Muscle layer of duodenum (tissue), 2 donors: ENCODE data around the gene HERC2.
"Not testable (repeated sequence)": the region's sequence is repeated elsewhere in the genome, so short reads cannot be mapped to it uniquely, and the experiment has no call there.

Experiments
- H3K27ac ChIP-seq: one replicate; pipeline ENCODE4 v1.7.0; 2013; ENCODE audit warnings: mild to moderate bottlenecking, low read length
- H3K27me3 ChIP-seq: one replicate; pipeline ENCODE4 v1.7.0; 2013; ENCODE audit warnings: low read depth, mild to moderate bottlenecking, control low read depth, low read length
- H3K36me3 ChIP-seq, 2 donors: one replicate each; pipeline ENCODE4 v1.7.0; 2013; ENCODE audit warnings: low read length in 2 of 2, control low read depth in 1 of 2, mild to moderate bottlenecking in 1 of 2; ENCODE audit not compliant: insufficient read depth in 2 of 2, control insufficient read depth in 1 of 2
- H3K4me1 ChIP-seq, 2 donors: one replicate each; pipeline ENCODE4 v1.7.0; 2013; ENCODE audit warnings: low read length in 2 of 2, mild to moderate bottlenecking in 2 of 2, control low read depth in 1 of 2, moderate library complexity in 1 of 2; ENCODE audit not compliant: insufficient read depth in 2 of 2, control insufficient read depth in 1 of 2
- H3K4me3 ChIP-seq, 2 donors: one replicate each; pipeline ENCODE4 v1.7.0; 2013; ENCODE audit warnings: low read length in 2 of 2, low read depth in 1 of 2, mild to moderate bottlenecking in 1 of 2
- H3K9me3 ChIP-seq, 2 donors: one replicate each; pipeline ENCODE4 v1.7.0; 2013; ENCODE audit warnings: low read length in 2 of 2, control low read depth in 1 of 2, mild to moderate bottlenecking in 1 of 2; ENCODE audit not compliant: control insufficient read depth in 1 of 2
- donor health status: healthy.

HERC2 gene

DNA sequence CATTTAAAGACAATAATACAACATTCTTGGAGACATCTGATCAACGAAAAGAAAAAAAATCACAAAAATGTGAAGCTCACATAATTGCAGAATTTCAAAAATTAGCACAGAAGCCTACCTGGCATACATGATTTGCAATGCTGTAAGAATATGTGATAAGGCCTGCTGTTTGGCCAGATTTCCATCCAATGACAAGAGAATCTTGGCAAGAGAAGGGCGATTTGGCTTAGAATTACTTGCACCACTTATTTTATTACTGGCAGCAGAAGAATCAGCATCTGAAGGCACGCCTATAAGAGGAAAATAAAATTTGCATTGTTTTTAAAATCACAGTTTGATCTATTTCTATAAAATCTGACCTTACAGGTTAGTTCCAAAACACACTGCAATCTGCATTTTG is 152.6 kb downstream of the HERC2 start:
- Histone ChIP-seq H3K4me1 (no peaks in the 10 kb centered on the region), H3K36me3 (peaks cover 35 to 52% of the 10 kb centered on the region in 2 donors), H3K27me3 (no peaks in the 10 kb centered on the region), H3K27ac (no peak overlapping the region), H3K9me3 (no peaks in the 10 kb centered on the region), H3K4me3 (no peak overlapping the region)

DNA sequence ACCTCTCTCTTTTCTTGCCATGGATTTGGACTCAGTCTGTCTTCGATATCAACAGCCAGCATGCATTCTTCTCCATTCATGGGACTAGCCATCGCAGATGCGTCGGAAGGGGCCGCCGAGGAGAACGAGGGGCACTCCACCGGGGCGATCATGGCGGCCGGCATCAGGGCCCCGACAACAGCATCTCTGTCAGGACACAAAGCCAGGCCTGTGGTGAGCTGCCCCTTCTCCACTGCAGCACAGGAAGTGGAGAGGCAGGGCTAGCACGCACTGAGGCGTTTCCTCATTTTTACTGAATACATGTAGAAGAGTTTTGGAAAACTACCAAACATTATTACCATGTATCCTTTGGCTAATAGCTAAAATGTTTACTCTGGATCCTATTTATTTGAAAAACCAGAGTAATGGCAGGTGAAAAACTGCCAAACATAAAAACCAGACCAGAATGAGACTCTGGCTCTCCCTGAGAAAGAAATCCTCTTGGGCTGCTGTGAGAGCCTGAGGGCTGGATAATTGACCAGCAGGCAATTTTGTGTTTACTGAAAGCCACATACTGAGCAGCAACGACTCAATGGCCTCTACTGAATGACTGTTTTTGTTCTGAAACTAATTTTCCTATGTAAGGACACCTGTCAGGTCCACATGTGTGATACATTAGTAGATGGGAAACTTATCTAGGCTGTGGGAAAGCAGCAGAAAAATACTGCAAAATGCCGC is 153.4 kb downstream of the HERC2 start:
- not testable (repeated sequence) for H3K27me3 ChIP-seq, H3K27ac ChIP-seq, H3K4me3 ChIP-seq, H3K9me3 ChIP-seq, H3K4me1 ChIP-seq
- H3K36me3 ChIP-seq: peaks cover 40 to 53% of the 10 kb centered on the region in 2 donors

DNA sequence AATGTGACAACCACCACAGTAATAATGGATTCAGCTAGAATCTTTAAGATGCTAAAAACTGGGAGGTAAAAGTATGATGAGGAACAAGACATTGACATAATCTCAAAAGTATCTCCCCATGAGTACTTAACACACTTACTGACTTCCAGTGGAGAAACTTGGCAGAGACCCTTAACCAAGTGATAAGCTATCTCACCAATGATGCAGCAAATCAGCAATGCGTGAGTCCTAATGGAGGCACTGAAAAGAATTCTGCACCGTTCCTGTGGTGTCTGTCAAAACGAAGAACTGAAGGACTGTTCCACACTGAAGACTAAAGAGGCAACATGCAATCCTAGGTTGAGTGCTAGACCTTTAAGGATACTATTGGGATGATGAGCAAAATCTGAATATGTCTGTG is 154.9 kb downstream of the HERC2 start:
- Histone ChIP-seq H3K27me3 (no peaks in the 10 kb centered on the region), H3K4me1 (no peaks in the 10 kb centered on the region), H3K4me3 (no peak overlapping the region), H3K27ac (no peak overlapping the region), H3K9me3 (no peaks in the 10 kb centered on the region), H3K36me3 (peaks cover 40 to 62% of the 10 kb centered on the region in 2 donors)

DNA sequence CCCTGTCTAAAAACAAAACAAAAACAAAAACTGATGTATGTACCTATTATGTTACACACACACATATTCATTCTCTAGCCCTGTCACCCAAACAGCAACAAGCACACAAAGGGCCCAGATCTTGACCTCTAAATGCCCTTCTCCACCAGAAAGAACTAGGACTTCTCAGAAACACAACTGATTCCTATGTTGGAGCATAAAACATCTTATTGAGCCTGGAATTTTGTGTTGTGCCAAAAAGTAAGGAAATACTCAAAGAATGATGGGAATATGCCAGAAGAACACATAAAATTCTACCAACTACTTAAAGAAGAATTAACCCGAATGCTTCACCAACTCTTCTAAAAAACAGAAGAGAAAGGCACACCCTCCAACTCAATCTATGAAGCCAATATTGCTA is 156.2 kb downstream of the HERC2 start:
- Histone ChIP-seq H3K4me3 (no peak overlapping the region), H3K9me3 (no peaks in the 10 kb centered on the region), H3K27me3 (no peaks in the 10 kb centered on the region), H3K36me3 (peaks cover 44 to 68% of the 10 kb centered on the region in 2 donors), H3K4me1 (no peaks in the 10 kb centered on the region), H3K27ac (no peak overlapping the region)

DNA sequence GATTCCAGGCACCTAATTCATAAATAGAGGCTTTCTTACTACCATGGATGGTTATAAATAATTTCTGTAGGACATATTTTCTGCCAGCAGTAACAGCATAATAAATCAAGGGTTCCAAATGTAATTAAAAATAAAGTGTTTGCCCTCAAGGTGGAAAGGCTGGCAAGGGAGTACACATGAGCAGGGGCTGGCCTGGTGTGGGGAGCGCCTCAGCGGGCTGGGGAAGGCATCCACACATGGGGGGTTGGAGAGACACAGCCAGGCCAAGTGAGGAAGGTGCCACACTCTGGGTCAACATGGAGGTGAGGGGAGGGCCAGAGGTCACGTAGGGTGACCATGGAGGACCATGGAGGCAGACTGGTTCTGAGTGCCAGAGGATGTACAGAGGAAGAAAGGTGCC is 157.1 kb downstream of the HERC2 start:
- Histone ChIP-seq H3K4me1 (no peaks in the 10 kb centered on the region), H3K36me3 (peaks cover 43 to 68% of the 10 kb centered on the region in 2 donors), H3K9me3 (no peaks in the 10 kb centered on the region), H3K27me3 (no peaks in the 10 kb centered on the region), H3K4me3 (no peak overlapping the region), H3K27ac (no peak overlapping the region)

DNA sequence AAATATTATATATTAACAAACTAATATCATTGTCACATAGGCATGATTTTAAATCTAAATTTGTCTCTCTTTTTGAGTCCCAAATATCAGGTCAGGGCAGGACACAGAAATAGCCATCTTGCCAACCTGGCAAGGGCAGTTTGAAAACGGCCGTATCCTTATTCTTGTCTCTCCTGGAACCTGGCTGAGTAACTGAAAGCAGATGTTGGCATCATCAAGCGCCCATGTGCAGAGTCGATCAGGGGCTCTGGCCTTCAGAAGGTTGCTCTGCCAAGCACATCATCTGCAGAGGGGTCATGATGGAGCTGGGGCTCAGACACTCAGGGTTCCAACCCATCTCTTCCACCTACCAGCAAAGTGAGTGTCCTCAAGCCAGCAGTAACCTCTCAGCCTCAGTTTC is 167.7 kb downstream of the HERC2 start:
- no peaks in the 10 kb centered on the region for H3K27me3 ChIP-seq
- H3K9me3 ChIP-seq: peaks cover 0 to 9% of the 10 kb centered on the region in 2 donors
- H3K36me3 ChIP-seq: peaks cover 0 to 23% of the 10 kb centered on the region in 2 donors
- no peaks in the 10 kb centered on the region for H3K4me1 ChIP-seq
- H3K4me3 ChIP-seq: no peak overlapping the region
- no peak overlapping the region for H3K27ac ChIP-seq

DNA sequence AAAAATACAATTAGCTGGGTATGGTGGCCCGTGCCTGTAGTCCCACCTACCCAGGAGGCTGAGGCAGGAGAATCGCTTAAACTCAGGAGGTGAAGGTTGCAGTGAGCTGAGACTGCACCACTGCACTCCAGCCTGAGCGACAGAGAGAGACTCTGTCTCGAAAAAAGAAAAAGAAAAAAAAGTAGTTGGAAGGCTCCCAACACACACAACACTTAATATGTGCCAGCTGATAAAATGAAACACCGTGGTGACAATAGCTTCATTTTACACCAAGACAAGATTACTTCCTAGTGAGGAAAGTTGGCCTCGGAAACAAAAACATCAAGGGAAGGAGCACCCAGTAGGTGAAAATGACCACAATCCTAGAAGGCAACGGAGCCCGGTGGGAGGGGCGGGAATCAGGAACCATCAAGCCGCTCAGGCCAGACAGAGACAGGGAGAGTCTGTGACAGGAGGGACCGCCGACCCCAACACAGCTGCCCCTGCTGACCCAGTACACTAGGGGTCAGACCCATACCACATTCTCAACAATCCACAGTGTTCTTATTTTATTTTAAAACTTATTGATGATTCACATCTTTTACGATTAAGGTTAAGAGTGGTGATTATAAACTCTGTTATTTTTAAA is 168.4 kb downstream of the HERC2 start:
- Histone ChIP-seq H3K36me3 (peaks cover 0 to 23% of the 10 kb centered on the region in 2 donors), H3K27me3 (no peaks in the 10 kb centered on the region), H3K4me1 (no peaks in the 10 kb centered on the region), H3K27ac (no peak overlapping the region), H3K4me3 (no peak overlapping the region), H3K9me3 (peaks cover 0 to 13% of the 10 kb centered on the region in 2 donors)

DNA sequence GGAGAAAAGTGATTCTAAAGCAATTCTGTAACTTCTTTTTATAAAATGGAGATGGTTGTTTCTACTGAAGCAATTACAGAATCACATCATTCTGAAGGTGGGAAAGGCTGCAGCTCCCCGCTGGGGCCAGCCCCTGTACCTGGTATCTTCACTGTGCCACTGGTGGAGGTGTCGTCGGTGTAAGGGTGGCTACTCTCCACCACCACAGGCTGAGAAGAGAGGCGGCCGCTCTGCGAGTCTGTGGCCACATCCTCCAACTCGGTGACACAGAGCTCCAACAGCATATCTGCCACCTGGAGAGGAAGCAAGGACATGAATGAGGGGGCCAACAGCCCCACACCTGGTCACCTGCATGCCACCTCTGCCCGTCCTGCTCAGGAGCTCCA is 169.4 kb downstream of the HERC2 start:
- Histone ChIP-seq H3K36me3 (peaks cover 0 to 23% of the 10 kb centered on the region in 2 donors), H3K9me3 (peaks cover 0 to 15% of the 10 kb centered on the region in 2 donors)
- not testable (repeated sequence) for H3K4me3 ChIP-seq, H3K27ac ChIP-seq, H3K4me1 ChIP-seq, H3K27me3 ChIP-seq

DNA sequence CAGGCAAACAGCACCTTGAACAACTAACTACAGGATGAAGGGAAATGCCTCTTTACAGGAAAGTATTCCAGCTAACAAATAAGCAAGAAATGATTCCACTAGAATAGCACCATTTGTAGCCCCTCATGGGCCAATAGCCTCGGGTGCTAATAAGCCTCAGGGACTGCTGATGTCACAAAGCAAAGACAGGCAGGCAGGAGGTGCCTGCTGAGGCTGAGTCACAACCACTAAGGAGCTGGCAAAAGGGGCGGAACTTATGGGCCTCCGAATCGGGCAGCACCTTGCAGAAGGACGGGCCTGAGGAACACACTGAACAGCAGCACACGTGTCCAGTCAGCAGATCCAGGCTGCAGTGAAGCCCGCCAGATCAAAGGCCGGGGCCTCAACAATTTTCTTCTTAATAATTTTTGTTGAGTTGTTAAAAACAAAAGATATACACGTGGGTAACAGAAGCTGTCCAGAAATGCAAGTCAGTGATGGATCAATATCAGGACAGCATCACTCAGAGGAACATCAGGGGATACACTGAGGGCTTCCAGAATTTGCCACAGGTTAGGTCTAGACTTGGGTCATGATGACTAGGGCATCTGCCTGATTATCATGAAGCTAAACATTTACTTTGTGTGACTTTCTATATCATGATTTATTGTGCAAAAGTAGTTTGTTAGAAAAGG is 170.0 kb downstream of the HERC2 start:
- Histone ChIP-seq H3K36me3 (peaks cover 0 to 23% of the 10 kb centered on the region in 2 donors), H3K9me3 (peaks cover 0 to 15% of the 10 kb centered on the region in 2 donors)
- H3K27ac ChIP-seq, H3K4me1 ChIP-seq, H3K27me3 ChIP-seq, H3K4me3 ChIP-seq: not testable (repeated sequence)

DNA sequence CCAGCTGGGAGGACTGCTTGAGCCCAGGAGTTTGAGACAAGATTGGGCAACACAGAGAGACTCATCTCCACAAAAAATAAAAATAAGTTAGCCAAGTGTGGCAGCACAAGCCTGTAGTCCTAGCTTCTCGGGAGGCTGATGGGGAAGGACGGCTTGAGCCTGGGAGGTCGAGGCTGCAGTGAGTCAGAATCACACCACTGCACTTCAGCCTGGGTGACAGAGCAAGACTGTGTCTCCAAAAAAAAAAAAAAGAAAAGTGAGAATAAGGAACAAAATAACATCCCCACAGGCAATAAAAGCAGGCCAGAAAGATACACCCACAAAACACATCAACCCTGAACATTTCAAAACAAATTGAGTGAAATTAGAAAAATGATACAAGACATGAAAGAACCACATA is 174.2 kb downstream of the HERC2 start:
- no peaks in the 10 kb centered on the region for H3K4me1 ChIP-seq
- H3K36me3 ChIP-seq: peaks cover 16 to 48% of the 10 kb centered on the region in 2 donors
- peaks cover 0 to 15% of the 10 kb centered on the region in 2 donors for H3K9me3 ChIP-seq
- H3K4me3 ChIP-seq: no peak overlapping the region
- no peak overlapping the region for H3K27ac ChIP-seq
- no peaks in the 10 kb centered on the region for H3K27me3 ChIP-seq

DNA sequence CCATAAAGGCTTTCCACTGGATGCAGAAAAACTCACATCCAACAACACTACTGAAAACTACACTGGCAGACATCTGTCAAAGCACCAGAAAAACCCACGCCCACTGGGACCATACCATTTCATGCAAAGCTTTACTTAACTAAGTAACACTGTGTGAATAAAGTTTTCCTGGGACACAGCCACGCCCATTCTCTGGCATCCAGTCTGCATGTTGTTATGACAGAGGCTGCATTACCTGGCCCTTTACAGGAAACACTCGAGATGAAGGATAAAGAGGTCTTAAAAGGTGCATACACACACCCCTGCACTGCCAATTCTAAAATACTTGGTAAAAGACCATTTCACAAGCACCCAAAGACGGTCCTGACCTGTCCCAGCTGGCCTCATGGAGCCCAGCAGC is 176.6 kb downstream of the HERC2 start:
- H3K4me1 ChIP-seq, H3K27me3 ChIP-seq, H3K4me3 ChIP-seq, H3K27ac ChIP-seq: not testable (repeated sequence)
- Histone ChIP-seq H3K36me3 (peaks cover 23 to 50% of the 10 kb centered on the region in 2 donors), H3K9me3 (peaks cover 0 to 15% of the 10 kb centered on the region in 2 donors)
